ENCODE results near the gene PLXDC2. TPM values are rescaled to one million over a fixed set of nuclear protein-coding genes. Genes with fewer than 3 reads are reported as not detected.

PLXDC2 gene
- total RNA-seq, 3 donors from 2014 or later (not counting 1 experiment from before 2014, with no cell fraction given), result 16.9 to 22.9 (median 21.6) TPM

DNA sequence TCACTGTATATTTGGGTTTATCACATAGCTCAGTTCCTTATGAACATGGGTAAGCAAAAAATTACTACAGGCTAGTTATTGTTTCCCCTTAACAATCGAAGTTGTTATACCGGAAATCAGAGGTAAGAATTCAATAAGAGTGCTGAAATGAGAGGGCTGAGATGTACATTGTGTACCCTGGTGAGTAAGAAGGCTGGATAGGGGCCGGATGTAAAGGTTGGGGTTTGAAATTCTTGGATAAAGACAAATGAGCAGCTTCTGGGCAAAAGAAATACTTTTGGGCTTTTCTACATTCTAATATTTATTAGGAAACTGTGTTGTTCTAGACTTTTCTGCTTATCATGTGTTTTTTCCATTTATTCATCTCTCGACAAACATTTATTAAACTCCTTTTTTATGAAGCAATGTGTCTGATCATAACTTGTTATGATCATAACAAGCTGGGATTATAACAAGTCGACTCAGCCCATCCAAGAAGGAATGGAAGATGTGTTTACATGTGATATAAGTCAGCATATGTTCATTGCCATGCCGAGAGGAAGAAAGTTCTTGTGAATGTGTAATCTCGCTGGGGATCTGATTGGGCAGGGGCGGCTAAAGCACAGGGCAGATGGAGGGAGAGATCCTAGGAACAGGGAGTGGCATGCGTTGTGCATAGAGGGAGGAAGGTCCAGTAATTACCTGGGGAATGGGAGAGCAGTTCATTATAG lies 155.3 kb downstream of the PLXDC2 start:
- Mint-ChIP-seq H3K9me3 (no peaks in the 10 kb centered on the region), H3K4me3 (no peak overlapping the region), H3K27me3 (ENCODE audit: low read depth in 2 of 2) (no peaks in the 10 kb centered on the region), H3K27ac (no peak overlapping the region), H3K4me1 (peaks cover 12 to 13% of the 10 kb centered on the region in 2 donors), H3K36me3 (no peaks in the 10 kb centered on the region)
- H3K36me3 ChIP-seq (ENCODE audit: control insufficient read depth, insufficient read depth, low read length), result no peaks in the 10 kb centered on the region
- ATAC-seq (no peak), DNase-seq (no peak)
- TF ChIP-seq, protein P1, sequence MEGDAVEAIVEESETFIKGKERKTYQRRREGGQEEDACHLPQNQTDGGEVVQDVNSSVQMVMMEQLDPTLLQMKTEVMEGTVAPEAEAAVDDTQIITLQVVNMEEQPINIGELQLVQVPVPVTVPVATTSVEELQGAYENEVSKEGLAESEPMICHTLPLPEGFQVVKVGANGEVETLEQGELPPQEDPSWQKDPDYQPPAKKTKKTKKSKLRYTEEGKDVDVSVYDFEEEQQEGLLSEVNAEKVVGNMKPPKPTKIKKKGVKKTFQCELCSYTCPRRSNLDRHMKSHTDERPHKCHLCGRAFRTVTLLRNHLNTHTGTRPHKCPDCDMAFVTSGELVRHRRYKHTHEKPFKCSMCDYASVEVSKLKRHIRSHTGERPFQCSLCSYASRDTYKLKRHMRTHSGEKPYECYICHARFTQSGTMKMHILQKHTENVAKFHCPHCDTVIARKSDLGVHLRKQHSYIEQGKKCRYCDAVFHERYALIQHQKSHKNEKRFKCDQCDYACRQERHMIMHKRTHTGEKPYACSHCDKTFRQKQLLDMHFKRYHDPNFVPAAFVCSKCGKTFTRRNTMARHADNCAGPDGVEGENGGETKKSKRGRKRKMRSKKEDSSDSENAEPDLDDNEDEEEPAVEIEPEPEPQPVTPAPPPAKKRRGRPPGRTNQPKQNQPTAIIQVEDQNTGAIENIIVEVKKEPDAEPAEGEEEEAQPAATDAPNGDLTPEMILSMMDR (IDR thresholded peaks at IDR 0.05), result no peak
- no peaks in the 10 kb centered on the region for H3K9me3 ChIP-seq (ENCODE audit: control insufficient read depth, insufficient read depth, low read length)
- no peak overlapping the region for H3K4me3 ChIP-seq (ENCODE audit: low read length)
- no peaks in the 10 kb centered on the region for H3K4me1 ChIP-seq (ENCODE audit: control insufficient read depth, insufficient read depth, low read length)
- H3K27me3 ChIP-seq (ENCODE audit: control insufficient read depth, insufficient read depth, low read length), result no peaks in the 10 kb centered on the region
- intact Hi-C loops (cut with micrococcal nuclease), result loop anchor here (5.0 kb wide), 1 partner anchor 564 kb away; no protein-coding TSS in a partner anchor
- 80% methylated on average over 8 of the region's 9 CpGs for WGBS (ENCODE audit: insufficient coverage)
- H3K27ac ChIP-seq (ENCODE audit: low read length), result no peak overlapping the region

DNA sequence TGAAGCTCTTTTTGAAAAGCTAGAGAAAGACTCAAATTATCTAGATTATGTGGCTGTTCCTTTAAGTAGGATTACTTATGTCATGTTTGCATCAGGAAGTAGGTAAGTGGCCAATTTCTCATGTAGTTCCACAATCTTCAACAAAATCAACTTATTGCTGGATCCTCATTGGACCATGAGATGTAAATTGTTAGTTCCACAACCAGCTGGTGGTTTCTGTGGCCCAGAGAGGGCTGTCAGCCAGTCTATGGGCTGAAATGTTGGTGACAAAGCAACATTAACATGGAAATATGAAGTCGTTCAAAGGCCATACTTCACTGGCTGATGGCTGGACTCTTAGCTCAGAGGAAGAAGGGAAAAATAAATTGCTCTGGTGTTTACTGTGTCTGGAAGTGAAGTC lies 157.9 kb downstream of the PLXDC2 start:
- Mint-ChIP-seq H3K27me3 (ENCODE audit: low read depth in 2 of 2) (no peaks in the 10 kb centered on the region), H3K36me3 (peaks cover 8% of the 10 kb centered on the region), H3K9me3 (peaks cover 3 to 4% of the 10 kb centered on the region in 2 donors), H3K4me3 (no peak overlapping the region), H3K4me1 (peaks cover 12 to 13% of the 10 kb centered on the region in 2 donors), H3K27ac (no peak overlapping the region)
- WGBS (ENCODE audit: insufficient coverage), result 28% methylated on average over 1 of the region's 1 CpG
- Histone ChIP-seq H3K9me3 (ENCODE audit: control insufficient read depth, insufficient read depth, low read length) (no peaks in the 10 kb centered on the region), H3K27ac (ENCODE audit: low read length) (no peak overlapping the region), H3K4me1 (ENCODE audit: control insufficient read depth, insufficient read depth, low read length) (no peaks in the 10 kb centered on the region), H3K27me3 (ENCODE audit: control insufficient read depth, insufficient read depth, low read length) (no peaks in the 10 kb centered on the region), H3K4me3 (ENCODE audit: low read length) (no peak overlapping the region), H3K36me3 (ENCODE audit: control insufficient read depth, insufficient read depth, low read length) (no peaks in the 10 kb centered on the region)
- intact Hi-C loops (cut with micrococcal nuclease), result loop anchor here (5.0 kb wide), 1 partner anchor 567 kb away; no protein-coding TSS in a partner anchor
- TF ChIP-seq, protein P1 (IDR thresholded peaks at IDR 0.05), result no peak
- DNase-seq, result no peak
- ATAC-seq, result peak in 2 of 3 donors; percentile 52 to 57

- Mint-ChIP-seq H3K36me3 (peaks cover 8% of the 10 kb centered on the region), H3K27ac (no peak overlapping the region), H3K27me3 (ENCODE audit: low read depth in 2 of 2) (no peaks in the 10 kb centered on the region), H3K9me3 (peaks cover 3 to 4% of the 10 kb centered on the region in 2 donors), H3K4me3 (no peak overlapping the region), H3K4me1 (peaks cover 12 to 13% of the 10 kb centered on the region in 2 donors)
- ATAC-seq (no peak), DNase-seq (no peak)
- Histone ChIP-seq H3K36me3 (ENCODE audit: control insufficient read depth, insufficient read depth, low read length) (no peaks in the 10 kb centered on the region), H3K4me3 (ENCODE audit: low read length) (no peak overlapping the region), H3K4me1 (ENCODE audit: control insufficient read depth, insufficient read depth, low read length) (no peaks in the 10 kb centered on the region), H3K9me3 (ENCODE audit: control insufficient read depth, insufficient read depth, low read length) (no peaks in the 10 kb centered on the region), H3K27ac (ENCODE audit: low read length) (no peak overlapping the region), H3K27me3 (ENCODE audit: control insufficient read depth, insufficient read depth, low read length) (no peaks in the 10 kb centered on the region)
- no CpG with 5 or more reads among the region's 2 CpGs for WGBS (ENCODE audit: insufficient coverage)
- intact Hi-C loops (cut with micrococcal nuclease), result loop anchor here (5.0 kb wide), 1 partner anchor 567 kb away; no protein-coding TSS in a partner anchor
- TF ChIP-seq, protein P1 (IDR thresholded peaks at IDR 0.05), result no peak
These were observed 158.3 kb downstream of the PLXDC2 start for GRCh38 chr10:19974554-19974953.

Data from natural killer cell (primary cell).